GM12891 (cell line): ENCODE results near the gene PARD3.

Experiments
- PAX5 ChIP-seq: IDR thresholded peaks from 2 replicates; pipeline ENCODE4 v1.6.1; 2011; ENCODE audit warnings: low read length, moderate library complexity, mild to moderate bottlenecking; ENCODE audit not compliant: insufficient read depth, severe bottlenecking
- POLR2A ChIP-seq: IDR thresholded peaks from 2 replicates; pipeline ENCODE4 v1.6.1; 2011; ENCODE audit warnings: low read depth, low read length, control low read depth

DNA sequence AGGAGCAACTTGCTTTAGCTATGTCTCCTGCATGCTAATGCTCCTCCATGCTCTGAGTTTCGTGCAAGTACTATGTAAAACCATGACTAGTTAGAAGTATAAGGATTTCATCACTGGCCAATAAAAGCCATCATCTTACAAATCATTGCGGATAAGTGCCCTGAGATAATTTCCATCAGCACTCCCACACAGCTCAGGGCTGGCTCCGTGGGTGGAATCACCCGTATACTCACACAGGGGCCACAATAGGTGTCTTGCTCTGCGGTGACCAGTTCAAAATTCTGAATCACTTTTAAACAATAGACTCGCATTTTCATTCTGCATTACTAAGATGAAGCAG is 227.4 kb downstream of the PARD3 start:
- no peak for TF ChIP-seq PAX5
- TF ChIP-seq POLR2A = no peak
